ENCODE data around the gene CEP85.

The CEP85 gene

GRCh38 chr1:26297057-26297790, 63.2 kb downstream of the CEP85 start:
- TF ChIP-seq REST (IDR thresholded peaks at IDR 0.05; ENCODE audit: insufficient read depth in 1 of 2, low read depth in 2 of 2, low read length in 2 of 2), result no peak

- TF ChIP-seq TAF1 (IDR thresholded peaks at IDR 0.05; ENCODE audit: borderline replicate concordance, insufficient read depth, low read length) (no peak), SIN3A (IDR thresholded peaks at IDR 0.05; ENCODE audit: borderline replicate concordance, insufficient read depth, low read length) (no peak), FOXP2 (optimal IDR thresholded peaks at IDR 0.05; ENCODE audit: borderline replicate concordance, extremely low read depth, extremely low read length, insufficient read depth) (no peak), REST (IDR thresholded peaks at IDR 0.05; ENCODE audit: insufficient read depth in 1 of 2, low read depth in 2 of 2, low read length in 2 of 2) (no peak), POLR2AphosphoS5 (IDR thresholded peaks at IDR 0.05; ENCODE audit: low read depth, low read length) (no peak)
Observed at GRCh38 chr1:26297791-26298124, 63.8 kb downstream of the CEP85 start.

GRCh38 chr1:26300578-26301275, 66.7 kb downstream of the CEP85 start:
- no peak for TF ChIP-seq TAF1 (IDR thresholded peaks at IDR 0.05; ENCODE audit: borderline replicate concordance, insufficient read depth, low read length)
- TF ChIP-seq POLR2AphosphoS5 (IDR thresholded peaks at IDR 0.05; ENCODE audit: low read depth, low read length), result no peak
- TF ChIP-seq SIN3A (IDR thresholded peaks at IDR 0.05; ENCODE audit: borderline replicate concordance, insufficient read depth, low read length), result no peak
- TF ChIP-seq REST (IDR thresholded peaks at IDR 0.05; ENCODE audit: insufficient read depth in 1 of 2, low read depth in 2 of 2, low read length in 2 of 2), result no peak
- no peak for TF ChIP-seq FOXP2 (optimal IDR thresholded peaks at IDR 0.05; ENCODE audit: borderline replicate concordance, extremely low read depth, extremely low read length, insufficient read depth)

- TF ChIP-seq FOXP2 (optimal IDR thresholded peaks at IDR 0.05; ENCODE audit: borderline replicate concordance, extremely low read depth, extremely low read length, insufficient read depth) (no peak), SIN3A (IDR thresholded peaks at IDR 0.05; ENCODE audit: borderline replicate concordance, insufficient read depth, low read length) (no peak), POLR2AphosphoS5 (IDR thresholded peaks at IDR 0.05; ENCODE audit: low read depth, low read length) (no peak), TAF1 (IDR thresholded peaks at IDR 0.05; ENCODE audit: borderline replicate concordance, insufficient read depth, low read length) (no peak), REST (IDR thresholded peaks at IDR 0.05; ENCODE audit: insufficient read depth in 1 of 2, low read depth in 2 of 2, low read length in 2 of 2) (no peak)
Observed at GRCh38 chr1:26302733-26303405, 68.9 kb downstream of the CEP85 start.

All from PFSK-1 (cell line).